SK-N-SH (cell line): ENCODE data around the gene STRN3. TPM values are rescaled to one million over a fixed set of nuclear protein-coding genes. Genes with fewer than 3 reads are reported as not detected.

Source experiments
- CTCF ChIA-PET: fragments of 300-600, 350-600 bp; formaldehyde crosslinking; extraction: SDS; loops from one replicate; lab custom pipeline; 2021; lab: Yijun Ruan, JAX
- POLR2A ChIA-PET: fragments of 350-600 bp; sonication (Branson Sonifier 250); formaldehyde crosslinking; extraction: SDS; loops from one replicate; lab custom pipeline; 2020; ENCODE audit warnings: antibody characterized with exemption, inconsistent platforms; lab: Yijun Ruan, JAX
- DNase-seq: peaks from one replicate; pipeline ENCODE4 v3.0.0; 2012
- H2AFZ ChIP-seq: fragments of 200-600 bp; sonication (generic); 2 replicates; pipeline ENCODE4 v1.8.1; 2016; ENCODE audit warnings: antibody characterized with exemption, mild to moderate bottlenecking, low read depth
- H3F3A ChIP-seq: fragments of 200-600 bp; sonication (generic); replicated peaks from 2 replicates; pipeline ENCODE3; 2016; ENCODE audit warnings: antibody characterized with exemption, mild to moderate bottlenecking; ENCODE audit not compliant: insufficient read depth
- H3K27ac ChIP-seq, 2 experiments: fragments of 200-500 bp in 1 of 2; fragments of 200-600 bp in 1 of 2; sonication (Bioruptor generic) in 1 of 2; sonication (generic), shearing (Covaris generic) in 1 of 2; 2 replicates each; pipeline versions ENCODE4 v1.5.1 to v1.6.1; 2014 to 2016; ENCODE audit warnings: low read depth in 2 of 2, inconsistent platforms in 1 of 2, low read length in 1 of 2, mild to moderate bottlenecking in 1 of 2, mixed read lengths in 1 of 2
- H3K27me3 ChIP-seq: fragments of 200-600 bp; sonication (generic), shearing (Covaris generic); 2 replicates; pipeline ENCODE4 v1.6.1; 2016; ENCODE audit warnings: mixed run types; ENCODE audit not compliant: insufficient read depth
- H3K36me3 ChIP-seq, 2 experiments: fragments of 200-500 bp in 1 of 2; fragments of 200-600 bp in 1 of 2; sonication (Bioruptor generic) in 1 of 2; sonication (generic) in 1 of 2; replicated peaks in 1 of 2; 2 replicates each; pipeline versions ENCODE3 to v1.5.1; 2014 to 2016; ENCODE audit warnings: low read length in 1 of 2, mild to moderate bottlenecking in 1 of 2; ENCODE audit not compliant: insufficient read depth in 2 of 2, control insufficient read depth in 1 of 2
- H3K4me1 ChIP-seq, 2 experiments: fragments of 200-500 bp in 1 of 2; fragments of 200-600 bp in 1 of 2; sonication (Bioruptor generic) in 1 of 2; sonication (generic), shearing (Covaris generic) in 1 of 2; 2 replicates each; pipeline versions ENCODE4 v1.5.1 to v1.6.1; 2014 to 2016; ENCODE audit warnings: low read depth in 1 of 2, low read length in 1 of 2, mixed run types in 1 of 2; ENCODE audit not compliant: insufficient read depth in 2 of 2, control insufficient read depth in 1 of 2
- H3K4me2 ChIP-seq: fragments of 200-600 bp; sonication (generic), shearing (Covaris generic); 2 replicates; pipeline ENCODE4 v1.6.1; 2017; ENCODE audit warnings: mixed run types
- H3K4me3 ChIP-seq, 2 experiments: fragments of 200-500 bp in 1 of 2; fragments of 200-600 bp in 1 of 2; sonication (Bioruptor generic) in 1 of 2; sonication (generic), shearing (Covaris generic) in 1 of 2; 2 replicates each; pipeline versions ENCODE4 v1.5.1 to v1.8.1; 2014 to 2016; ENCODE audit warnings: low read depth in 2 of 2, inconsistent platforms in 1 of 2, low read length in 1 of 2, mild to moderate bottlenecking in 1 of 2, mixed read lengths in 1 of 2, moderate library complexity in 1 of 2
- H3K79me2 ChIP-seq: fragments of 200-600 bp; sonication (generic); 2 replicates; pipeline ENCODE4 v1.8.1; 2017; ENCODE audit warnings: mild to moderate bottlenecking; ENCODE audit not compliant: insufficient read depth
- H3K9ac ChIP-seq: fragments of 200-600 bp; sonication (generic); 2 replicates; pipeline ENCODE4 v1.6.1; 2017; ENCODE audit warnings: mixed run types
- H3K9me2 ChIP-seq: fragments of 200-600 bp; sonication (generic); 2 replicates; pipeline ENCODE4 v1.6.1; 2017; ENCODE audit warnings: mixed run types
- H3K9me3 ChIP-seq: fragments of 200-600 bp; sonication (generic); 2 replicates; pipeline ENCODE4 v1.6.1; 2017; ENCODE audit warnings: mixed run types, mild to moderate bottlenecking, moderate library complexity
- H4K20me1 ChIP-seq: fragments of 200-600 bp; sonication (generic); 2 replicates; pipeline ENCODE4 v1.6.1; 2017; ENCODE audit warnings: mild to moderate bottlenecking, mixed run types; ENCODE audit not compliant: insufficient read depth
- FOSL2 ChIP-seq: IDR thresholded peaks from 2 replicates; pipeline ENCODE4 v1.4.0; 2012; ENCODE audit warnings: low read depth, mild to moderate bottlenecking, moderate library complexity, borderline replicate concordance
- JUND ChIP-seq: IDR thresholded peaks from 2 replicates; pipeline ENCODE4 v1.4.0; 2012
- MXI1 ChIP-seq: IDR thresholded peaks from 2 replicates; pipeline ENCODE4 v1.6.1; 2012; ENCODE audit warnings: mild to moderate bottlenecking, low read depth, low read length, improper control_type of control experiment
- PBX3 ChIP-seq: IDR thresholded peaks from 2 replicates; pipeline ENCODE4; 2012
- POLR2AphosphoS5 ChIP-seq: IDR thresholded peaks from 2 replicates; pipeline ENCODE4 v1.6.1; 2012; ENCODE audit warnings: low read depth, low read length
- REST ChIP-seq: IDR thresholded peaks from 2 replicates; pipeline ENCODE4 v1.6.1; 2012; ENCODE audit warnings: mild to moderate bottlenecking, low read depth, low read length, moderate library complexity
- TAF1 ChIP-seq: IDR thresholded peaks from 2 replicates; pipeline ENCODE4 v1.6.1; 2012; ENCODE audit warnings: low read depth, mild to moderate bottlenecking, low read length, moderate library complexity, borderline replicate concordance
- TEAD4 ChIP-seq: IDR thresholded peaks from 2 replicates; pipeline ENCODE4 v1.4.0; 2012; ENCODE audit warnings: mild to moderate bottlenecking, borderline replicate concordance; ENCODE audit not compliant: insufficient read depth
- YY1 ChIP-seq: IDR thresholded peaks from 2 replicates; pipeline ENCODE4 v1.4.0; 2012; ENCODE audit warnings: low read depth, mild to moderate bottlenecking
- ZBTB33 ChIP-seq: IDR thresholded peaks from 2 replicates; pipeline ENCODE4 v1.4.0; 2012; ENCODE audit warnings: low read depth, borderline replicate concordance
- WGBS: methylation state at CpG from one replicate; pipeline ENCODE4 v1.1.6; 2017; ENCODE audit warnings: low lambda C conversion rate; 5-methylcytosine and 5-hydroxymethylcytosine counted together
- polyA plus RNA-seq, 3 experiments: library from polyadenylated mRNA; depleted of rRNA; stranded (reverse); fragments of >200 nt; gene quantifications; 2 replicates each; pipeline ENCODE4 v1.2.3, GENCODE V29; 2012

The STRN3 gene
- polyA plus RNA-seq (2012; rRNA removed), result 7.2 and 8.9 TPM in 2 replicates
- 7.5 and 8.5 TPM in 2 replicates for polyA plus RNA-seq (2012; cell fraction: cytosol; rRNA removed)
- polyA plus RNA-seq (2012; cell fraction: nucleus; rRNA removed), result 7.4 and 17.1 TPM in 2 replicates

GRCh38 chr14:31026077-31026449 lies at the start of gene STRN3:
STRN3 (minus strand) TSS chr14:31026379; CDS start chr14:31026185, 194 bp downstream.
- 2% methylated on average over 11 of the region's 31 CpGs for WGBS
- peak within 1 kb of the TSS; percentile 89; the same call in 1 of the 2 replicates for H2AFZ ChIP-seq
- TF ChIP-seq REST, result 0 out of 2 replicates have a peak, but pooled peaks have one; percentile 3
- TF ChIP-seq JUND, result no peak
- no peak for TF ChIP-seq TEAD4
- peak; percentile 80 for TF ChIP-seq YY1
- no peak for TF ChIP-seq PBX3
- TF ChIP-seq POLR2AphosphoS5, result peak; percentile 37; the same call in 1 of the 2 replicates
- TF ChIP-seq ZBTB33, result no peak
- peak; percentile 82 for TF ChIP-seq TAF1
- no peak for TF ChIP-seq FOSL2
- TF ChIP-seq MXI1, result no peak
- peaks cover 9 to 13% of the 10 kb centered on the region in 2 experiments; a peak in 3 of 4 replicates for H3K4me1 ChIP-seq
- peaks cover 38% of the 10 kb centered on the region for H4K20me1 ChIP-seq
- H3K27me3 ChIP-seq, result no peaks in the 10 kb centered on the region
- H3K4me3 ChIP-seq, result peak within 1 kb of the TSS; percentile 73 to 96
- ChIA-PET POLR2A (interaction anchor here (1.2 to 1.6 kb wide), 2 partner anchors 9 to 182 kb away, joined by 3 to 12 read pairs; partner anchors contain the start of gene HECTD1), CTCF (interaction anchor here (1.1 to 1.5 kb wide), 2 partner anchors 46 to 55 kb away, joined by 3 to 4 read pairs; no protein-coding TSS in a partner anchor)
- H3K27ac ChIP-seq, result peak within 1 kb of the TSS; percentile 94 to 98
- H3K4me2 ChIP-seq, result peak within 1 kb of the TSS; percentile 88
- no peaks in the 10 kb centered on the region for H3K9me3 ChIP-seq
- peaks cover 9 to 12% of the 10 kb centered on the region in 2 experiments for H3K36me3 ChIP-seq
- H3K9ac ChIP-seq, result peak within 1 kb of the TSS; percentile 99
- peaks cover 14% of the 10 kb centered on the region for H3F3A ChIP-seq
- peaks cover 65% of the 10 kb centered on the region for H3K79me2 ChIP-seq
- no peaks in the 10 kb centered on the region for H3K9me2 ChIP-seq
- no peak for DNase-seq
